IPS-NIHi7 (cell line): ENCODE data around the gene ITK.
"Not testable (repeated sequence)": the region's sequence is repeated elsewhere in the genome, so short reads cannot be mapped to it uniquely, and the experiment has no call there.

ENCODE experiments used
- DNase-seq: peaks from one replicate; pipeline ENCODE4 v3.0.0; 2012; ENCODE audit warnings: mixed read lengths; ENCODE audit errors: extremely low spot score

The ITK gene

DNA sequence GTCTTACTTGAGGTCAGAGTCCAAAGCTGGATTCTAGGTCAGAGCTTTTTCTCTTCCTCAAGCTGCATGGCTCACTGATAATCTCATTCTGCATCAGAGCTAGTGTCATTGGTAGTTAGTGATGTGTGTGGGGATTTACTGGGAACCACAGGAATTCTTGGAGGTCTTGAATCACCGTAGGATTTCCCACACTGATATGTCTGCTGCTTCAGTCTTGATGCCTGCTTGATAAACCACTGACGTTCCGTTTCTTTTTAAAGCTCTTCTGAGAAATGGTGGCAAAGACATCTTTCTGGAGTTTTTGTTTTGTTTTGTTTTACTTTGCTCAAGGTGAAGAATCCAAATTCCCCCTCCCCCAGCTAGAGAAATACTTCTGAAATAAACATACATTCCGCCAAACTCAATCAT lies 13.4 kb upstream of the ITK start:
- no peak for DNase-seq

DNA sequence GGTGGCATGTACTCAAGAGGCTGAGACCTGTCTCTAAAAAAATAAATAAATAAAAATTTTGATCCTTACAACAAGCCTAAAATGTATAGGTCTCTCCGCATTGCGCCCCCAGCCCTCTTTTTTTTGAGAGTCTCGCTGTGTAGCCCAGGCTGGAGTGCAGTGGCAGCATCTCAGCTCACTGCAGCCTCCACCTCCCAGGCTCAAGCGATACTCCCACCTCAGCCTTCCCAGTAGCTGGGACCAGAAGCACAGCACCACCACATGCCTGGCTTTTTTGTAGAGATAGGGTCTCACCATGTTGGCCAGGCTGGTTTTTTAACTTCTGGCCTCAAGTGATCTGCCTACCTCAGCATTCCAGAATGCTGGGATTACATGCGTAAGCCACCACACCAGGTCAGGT lies 12.4 kb upstream of the ITK start:
- no peak for DNase-seq

DNA sequence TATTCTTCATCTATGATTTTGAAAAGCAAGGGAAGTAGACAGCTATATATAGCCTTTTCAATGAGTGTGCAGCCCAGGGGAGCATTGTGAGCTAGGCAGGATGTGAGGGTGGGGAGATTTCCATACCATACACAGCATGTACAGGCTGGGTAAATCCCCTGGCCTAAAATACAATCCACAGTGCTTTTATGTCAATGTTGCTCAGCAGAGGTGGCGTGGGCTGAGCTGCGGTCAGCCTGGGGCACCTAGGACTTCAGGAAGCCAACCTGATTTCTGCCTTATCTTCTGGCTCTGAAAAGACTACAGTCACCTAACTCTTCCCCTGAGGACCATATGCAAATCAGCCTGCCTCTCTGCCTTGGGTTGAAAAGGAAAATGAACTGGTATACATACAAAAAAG lies 8.2 kb upstream of the ITK start:
- DNase-seq, result no peak

DNA sequence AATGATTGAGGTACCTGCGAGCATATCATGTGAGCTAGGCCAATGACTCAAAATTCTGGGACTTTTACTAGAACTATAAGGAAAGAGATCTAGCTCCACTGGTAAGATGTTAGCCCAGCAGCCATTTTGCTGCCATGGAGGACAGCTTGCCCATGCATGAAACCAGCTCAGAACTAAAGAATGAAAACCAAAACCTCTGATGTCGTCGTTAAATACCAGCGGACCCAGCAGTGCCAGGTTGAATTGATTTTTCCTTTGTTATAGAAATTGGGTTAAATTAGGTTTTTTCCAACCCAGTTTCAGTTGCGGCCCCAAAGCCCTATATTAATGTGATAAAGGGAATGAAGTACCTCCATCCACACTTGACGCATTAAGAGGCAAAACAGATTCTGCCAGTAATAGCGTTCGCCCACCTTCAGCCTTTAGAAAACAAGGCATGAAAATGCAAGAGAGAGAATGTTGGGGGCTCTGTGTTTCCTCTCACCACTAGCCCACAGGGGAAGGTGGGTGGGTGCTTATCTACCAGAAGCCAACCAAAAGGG lies 5.5 kb upstream of the ITK start:
- DNase-seq, result no peak

DNA sequence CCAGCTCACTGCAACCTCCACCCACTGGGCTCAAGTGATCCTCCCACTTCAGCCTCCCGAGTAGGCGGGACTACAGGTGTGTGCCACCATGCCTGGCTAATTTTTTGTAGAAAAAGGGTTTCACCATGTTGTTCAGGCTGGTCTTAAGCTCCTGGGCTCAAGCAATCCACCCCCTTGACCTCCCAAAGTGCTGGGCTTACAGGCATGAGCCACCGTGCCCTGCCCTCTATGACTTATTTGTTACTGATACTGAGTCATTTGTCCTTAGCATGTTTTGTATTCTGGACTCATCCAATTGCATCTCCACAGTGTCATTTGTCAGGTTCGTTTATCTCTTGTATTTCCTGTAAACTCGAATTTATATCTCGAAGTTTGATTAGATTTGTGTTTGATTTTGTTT lies 2.7 kb upstream of the ITK start:
- DNase-seq, result no peak

DNA sequence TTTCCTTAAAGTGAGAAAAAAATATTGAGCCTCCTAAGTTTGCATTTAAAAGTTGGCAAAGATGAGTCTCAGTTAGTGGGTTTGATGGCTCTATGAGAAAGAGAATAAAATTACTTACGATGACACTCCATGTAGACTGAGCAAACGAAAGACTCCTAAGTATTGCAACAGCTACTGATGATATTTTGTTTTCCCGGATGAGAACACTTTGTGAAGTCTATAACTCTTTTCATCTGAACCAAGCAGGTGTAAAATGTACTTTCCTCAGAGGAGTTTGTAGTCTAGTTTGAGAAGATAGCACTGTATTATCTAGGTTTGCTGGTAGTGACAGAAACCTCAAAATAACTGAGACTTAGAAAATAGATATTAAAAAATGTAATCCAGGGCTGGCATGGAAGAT lies 1.7 kb upstream of the ITK start:
- DNase-seq, result no peak

DNA sequence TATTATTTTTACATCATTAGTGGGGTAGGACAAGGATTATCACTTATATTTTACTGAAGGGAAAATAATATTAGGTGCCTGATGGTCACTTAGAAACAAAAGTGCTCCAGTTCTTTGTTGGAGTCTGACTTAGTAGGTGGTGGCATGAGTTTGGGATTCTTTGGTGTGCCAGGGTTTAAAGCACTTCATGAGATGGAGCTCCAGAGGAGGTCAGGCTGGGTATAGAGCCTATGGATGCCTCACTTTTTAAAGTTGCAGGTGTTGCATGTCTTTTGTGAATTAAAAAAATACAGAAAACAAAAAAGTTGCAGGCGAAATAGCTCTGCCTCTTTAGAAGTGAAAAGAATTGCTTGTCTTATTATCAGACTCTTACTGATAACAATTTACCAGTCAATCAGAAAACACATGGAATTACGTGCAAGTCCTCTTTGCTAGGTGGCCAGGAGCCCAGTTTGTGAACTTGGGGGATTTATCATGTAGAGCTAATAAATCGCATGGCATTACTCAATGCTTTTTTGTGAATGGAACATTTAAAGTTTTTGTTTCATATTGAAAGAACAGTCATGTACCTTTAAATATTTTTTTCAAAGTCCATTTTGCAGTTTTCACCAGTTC lies 1.6 kb downstream of the ITK start:
- no peak for DNase-seq

DNA sequence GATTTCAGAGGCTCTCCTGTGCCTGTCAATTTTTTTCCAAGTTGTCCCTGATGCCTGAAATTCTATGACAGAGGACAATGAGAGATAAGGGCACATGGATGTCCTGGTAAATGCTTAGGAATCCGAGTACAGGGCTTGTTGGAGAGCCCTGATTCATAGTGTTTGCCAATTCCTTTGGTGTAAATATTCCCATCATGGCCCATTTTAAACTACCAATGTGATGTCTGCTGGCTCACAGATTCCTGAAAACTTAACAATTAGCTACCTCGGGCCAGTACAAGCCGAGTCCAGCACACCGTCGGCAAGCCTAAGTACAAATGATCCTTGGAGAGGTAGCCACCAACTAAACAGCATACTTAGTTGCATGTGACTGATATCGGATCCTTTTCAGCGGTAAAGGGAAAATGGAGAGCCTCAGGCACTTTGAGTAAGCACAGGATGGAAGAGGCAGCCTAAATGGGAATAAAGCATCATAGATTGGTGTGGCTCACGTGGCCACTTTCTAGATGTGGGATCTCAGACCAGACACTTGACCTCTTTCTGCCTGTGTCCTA lies 3.6 kb downstream of the ITK start:
- DNase-seq, result no peak

DNA sequence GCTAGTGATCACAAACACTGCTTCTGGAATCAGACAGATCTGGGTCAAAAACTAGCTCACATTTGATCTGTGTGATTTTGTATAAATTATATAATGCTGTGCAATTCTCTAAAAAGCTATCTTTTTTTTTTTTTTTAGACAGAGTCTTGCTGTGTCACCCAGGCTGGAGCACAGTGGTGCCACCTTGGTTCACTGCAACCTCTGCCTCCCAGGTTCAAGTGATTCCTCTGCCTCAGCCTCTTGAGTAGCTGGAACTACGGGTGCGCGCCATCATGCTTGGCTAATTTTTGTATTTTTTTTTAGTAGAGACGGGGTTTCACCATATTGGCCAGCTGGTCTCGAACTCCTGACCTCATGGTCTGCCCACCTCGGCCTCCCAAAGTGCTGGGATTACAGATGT lies 4.5 kb downstream of the ITK start:
- not testable (repeated sequence) for DNase-seq

DNA sequence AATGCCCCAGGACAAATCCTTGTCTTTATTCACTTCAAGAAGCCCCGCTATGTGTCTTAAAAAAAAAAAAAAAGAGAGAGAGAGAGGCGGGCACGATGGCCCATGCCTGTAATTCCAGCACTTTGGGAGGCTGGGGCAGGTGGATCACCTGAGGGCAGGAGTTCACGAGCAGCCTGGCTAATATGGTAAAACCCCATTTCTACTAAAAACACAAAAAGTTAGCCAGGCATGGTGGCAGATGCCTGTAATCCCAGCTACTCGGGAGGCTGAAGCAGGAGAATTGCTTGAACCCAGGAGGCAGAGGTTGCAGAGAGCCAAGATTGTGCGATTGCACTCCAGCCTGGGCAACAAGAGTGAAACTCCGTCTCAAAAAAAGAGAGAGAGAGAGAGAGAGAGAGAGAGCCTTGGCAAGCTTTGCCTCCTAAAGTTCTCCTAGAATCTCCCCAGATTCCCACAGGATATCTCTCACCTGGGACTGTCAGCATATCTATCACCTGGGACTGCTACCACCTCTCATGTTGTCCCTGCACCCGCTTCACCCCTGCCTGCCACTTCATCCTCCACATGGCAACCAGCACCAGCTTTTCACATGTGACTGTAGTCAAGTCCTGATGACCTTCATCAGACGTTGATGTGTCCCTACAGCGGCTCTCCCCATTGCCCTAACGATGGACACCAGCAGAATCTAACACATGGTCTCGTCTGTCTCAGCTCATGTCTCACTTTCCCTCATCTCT lies 5.8 kb downstream of the ITK start:
- DNase-seq, result no peak

DNA sequence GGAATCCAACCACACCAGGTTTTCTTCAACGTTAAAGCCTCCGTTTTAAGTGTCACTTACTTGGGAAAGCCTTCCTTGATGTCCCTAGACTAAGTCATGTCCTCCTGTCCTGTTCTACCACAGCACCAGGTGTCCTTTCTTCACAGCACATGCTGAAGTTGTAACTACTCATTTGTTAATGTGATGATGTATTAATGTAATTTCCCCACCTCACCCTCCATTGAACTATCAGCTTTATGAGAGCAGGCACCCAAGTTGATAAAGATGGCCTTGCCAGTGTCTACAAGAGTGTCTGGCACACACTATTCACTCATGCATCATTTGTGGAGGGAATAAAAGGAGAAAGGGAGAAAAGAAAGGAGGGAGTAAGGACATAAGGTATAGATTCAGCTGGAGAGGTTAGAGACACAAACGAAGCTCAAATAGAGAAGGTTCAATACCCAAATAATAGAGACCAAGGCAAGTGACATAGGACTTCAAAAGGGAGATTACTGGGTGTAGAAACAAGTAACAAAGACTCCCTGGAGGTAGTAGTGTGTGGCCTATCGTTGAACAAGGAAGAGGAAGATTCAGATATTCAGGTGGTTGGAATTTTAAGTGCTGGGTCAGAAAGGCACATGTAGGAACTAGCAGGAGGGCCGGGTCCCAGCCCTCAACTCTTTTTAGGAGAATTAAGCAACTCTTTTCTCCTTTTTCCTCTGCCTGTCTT lies 6.6 kb downstream of the ITK start:
- no peak for DNase-seq

DNA sequence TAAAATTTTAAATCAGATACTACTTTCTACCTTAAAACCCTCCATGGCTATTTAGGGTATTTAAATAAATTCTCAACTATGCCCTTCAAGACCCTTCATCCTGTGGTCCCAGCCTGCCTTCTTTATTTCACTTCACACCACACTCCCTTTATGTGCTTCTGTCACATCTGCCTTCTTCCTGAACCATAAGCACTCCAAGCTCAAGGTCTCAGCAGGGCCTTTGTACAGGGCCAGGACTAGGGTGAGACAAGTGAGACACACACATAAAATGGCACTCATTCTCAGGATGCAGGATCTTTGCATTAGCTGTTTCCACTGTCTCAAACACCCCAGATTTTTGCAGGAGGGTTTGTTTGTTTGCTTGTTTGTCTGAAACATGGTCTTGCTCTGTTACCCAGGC lies 7.6 kb downstream of the ITK start:
- no peak for DNase-seq

DNA sequence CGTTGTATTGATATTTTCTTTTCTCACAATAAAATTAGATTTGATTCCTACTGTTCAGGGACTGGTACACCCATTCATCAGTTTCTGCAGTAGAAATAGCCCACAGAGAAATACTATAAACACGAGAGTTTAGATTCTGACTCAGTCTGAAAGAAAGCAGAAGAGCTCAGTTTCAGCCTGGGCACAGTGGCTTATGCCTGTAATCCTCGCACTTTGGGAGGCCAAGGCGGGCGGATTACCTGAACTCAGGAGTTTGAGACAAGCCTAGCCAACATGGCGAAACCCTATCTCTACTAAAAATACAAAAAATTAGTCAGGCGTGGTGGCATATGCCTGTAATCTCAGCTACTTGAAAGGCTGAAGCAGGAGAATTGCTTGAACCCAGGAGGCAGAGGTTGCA lies 8.6 kb downstream of the ITK start:
- no peak for DNase-seq

DNA sequence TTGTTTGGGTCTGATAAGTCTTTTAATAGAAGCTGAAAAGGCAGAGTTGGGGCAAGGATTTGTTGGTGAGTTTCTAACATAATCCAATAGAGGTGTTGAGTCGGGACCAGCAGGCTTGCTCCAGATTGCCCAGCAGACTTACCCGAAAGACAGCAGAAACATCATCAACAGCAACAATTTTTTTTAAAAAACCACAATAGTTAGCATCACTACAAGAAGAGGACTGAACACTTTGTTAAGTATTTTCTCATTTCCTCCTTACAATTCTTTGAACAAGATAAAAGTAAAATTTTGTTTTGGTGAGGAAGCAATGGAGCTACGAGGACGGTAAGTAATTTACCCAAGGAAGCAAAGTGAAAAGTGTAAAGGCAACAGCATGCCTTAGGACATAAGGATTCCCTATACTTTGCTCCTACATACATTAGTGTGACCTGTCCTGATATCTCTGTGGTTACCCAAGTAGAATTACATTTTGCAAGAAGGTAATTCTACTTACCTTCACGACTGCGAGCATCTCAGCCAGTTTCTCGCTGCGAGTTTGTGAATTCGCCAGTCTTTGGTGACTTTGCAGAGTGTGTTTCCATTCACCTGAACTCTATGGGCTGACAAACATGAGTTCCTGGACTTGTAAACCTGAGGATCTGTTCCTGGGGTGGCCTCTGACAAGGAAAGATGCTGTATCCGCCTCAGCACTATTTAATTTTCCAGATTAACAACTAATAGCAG lies 13.2 kb downstream of the ITK start:
- no peak for DNase-seq

DNA sequence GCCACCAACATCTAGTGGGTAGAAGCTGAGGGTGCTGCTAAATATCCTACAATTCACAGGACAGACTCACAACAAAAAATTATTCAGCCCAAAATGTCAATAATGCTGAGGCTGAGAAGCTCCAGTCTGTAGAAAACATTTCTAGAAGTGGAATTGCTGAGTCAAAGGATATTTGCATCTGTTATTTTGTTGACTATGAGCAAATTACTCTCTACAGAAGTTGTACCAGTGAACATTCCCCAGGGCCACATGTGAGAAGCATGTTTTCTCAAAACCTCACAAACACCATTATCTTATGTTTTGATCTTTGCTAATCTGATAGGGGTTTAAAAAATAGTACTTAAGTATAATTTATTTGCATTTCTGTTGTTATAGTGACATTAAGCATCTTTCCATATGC lies 15.4 kb downstream of the ITK start:
- DNase-seq, result no peak

DNA sequence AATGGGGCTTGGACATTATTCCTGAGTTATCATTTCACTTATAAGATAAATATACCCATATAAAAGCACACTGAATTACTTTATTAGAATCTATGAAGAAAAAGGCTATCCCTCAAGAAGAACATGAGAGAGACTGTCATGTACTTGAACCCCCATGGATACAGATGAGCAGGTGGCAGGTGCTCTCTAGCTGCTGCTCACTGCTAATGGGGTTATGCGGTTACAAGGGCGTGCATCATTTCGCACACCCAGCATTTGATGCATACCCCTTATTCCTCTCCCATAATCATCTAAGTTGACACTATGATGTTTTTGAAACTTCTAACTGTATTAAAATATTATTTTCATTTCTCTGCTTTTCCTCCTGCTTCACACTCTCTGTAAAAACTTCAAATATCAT lies 16.4 kb downstream of the ITK start:
- DNase-seq, result no peak

DNA sequence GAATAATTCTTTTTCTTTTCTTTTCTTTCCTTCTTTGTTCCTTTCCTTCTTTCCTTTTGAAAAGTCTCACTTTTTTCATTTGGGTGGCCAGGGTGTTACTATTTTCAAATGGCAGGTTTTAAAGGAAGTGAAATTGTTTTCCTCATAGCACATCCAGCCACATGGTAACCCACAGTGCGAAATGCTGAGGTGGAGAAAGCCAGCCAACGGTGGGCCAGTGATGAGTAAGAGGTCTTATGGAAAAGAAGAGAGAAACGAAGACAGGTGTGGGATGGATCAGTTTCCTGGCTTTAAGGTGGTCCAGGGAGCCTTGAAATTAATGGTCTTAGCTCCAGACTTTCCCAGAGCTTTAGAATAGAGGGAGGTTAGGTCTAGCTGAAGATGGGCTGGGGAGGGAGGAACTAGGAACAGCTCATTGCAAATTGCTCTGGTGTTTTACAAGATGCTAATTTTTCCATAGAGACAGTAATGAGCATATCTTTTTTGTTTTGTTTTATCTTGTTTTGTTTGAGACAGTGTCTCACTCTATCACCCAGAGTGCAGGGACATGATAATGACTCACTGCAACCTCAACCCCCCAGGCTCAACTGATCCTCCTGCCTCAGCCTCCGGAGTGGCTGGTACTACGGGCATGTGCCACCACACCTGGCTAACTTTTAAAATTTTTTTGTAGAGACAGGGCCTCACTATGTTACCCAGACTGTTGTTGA lies 17.8 kb downstream of the ITK start:
- no peak for DNase-seq

DNA sequence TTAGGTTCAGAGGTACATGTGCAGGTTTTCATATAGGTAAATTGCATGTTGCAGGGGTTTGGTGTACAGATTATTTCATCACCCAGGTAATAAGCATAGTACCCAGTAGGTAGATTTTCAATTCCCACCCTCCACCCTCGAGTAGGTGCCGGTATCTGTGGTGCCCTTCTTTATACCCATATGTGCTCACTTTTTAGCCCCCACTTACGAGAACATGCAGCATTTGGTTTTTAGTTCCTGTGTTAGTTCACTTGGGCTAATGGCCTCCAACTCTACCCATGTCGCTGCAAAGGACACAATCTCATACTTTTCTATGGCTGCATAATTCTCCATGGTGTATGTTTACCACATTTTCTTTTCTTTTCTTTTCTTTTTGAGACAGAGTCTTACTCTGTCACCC lies 21.2 kb downstream of the ITK start:
- no peak for DNase-seq

DNA sequence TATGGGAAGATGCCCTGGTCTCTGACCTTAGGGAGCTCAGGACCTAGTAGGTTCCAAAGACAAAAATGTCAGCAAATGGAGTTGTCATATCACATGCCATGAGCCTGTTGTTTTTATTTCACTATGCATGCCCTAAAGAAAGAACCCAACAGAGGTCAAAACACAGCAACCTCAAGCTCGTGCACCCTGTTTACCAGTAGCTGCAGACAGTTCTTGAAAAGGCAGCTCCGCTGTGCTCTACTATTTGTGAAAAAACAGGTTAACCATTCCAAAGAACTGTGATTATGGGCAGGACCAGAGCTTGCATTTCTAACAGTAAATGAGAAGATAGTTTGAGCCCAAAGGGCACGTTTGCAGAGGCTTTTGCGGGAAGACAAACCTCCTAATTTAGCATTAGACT lies 22.8 kb downstream of the ITK start:
- DNase-seq, result no peak

DNA sequence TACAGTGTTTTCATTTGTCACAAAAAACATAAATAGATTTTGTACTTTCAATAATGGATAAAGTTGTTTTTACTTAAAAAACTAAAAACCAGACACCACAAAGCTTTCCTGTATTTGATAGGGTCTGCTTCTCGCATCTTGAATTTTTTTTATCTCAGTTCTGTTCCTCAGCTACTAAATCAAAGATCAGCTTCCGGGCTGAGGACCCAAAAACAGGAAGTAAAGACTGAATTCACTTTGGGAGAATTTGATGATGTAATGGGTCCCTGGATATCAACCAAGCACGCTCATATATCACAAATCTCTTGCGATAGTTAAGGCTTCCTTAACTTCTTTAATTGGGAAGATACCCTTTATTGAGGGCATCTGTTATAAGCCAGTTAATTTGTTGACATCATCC lies 24.1 kb downstream of the ITK start:
- DNase-seq, result no peak

DNA sequence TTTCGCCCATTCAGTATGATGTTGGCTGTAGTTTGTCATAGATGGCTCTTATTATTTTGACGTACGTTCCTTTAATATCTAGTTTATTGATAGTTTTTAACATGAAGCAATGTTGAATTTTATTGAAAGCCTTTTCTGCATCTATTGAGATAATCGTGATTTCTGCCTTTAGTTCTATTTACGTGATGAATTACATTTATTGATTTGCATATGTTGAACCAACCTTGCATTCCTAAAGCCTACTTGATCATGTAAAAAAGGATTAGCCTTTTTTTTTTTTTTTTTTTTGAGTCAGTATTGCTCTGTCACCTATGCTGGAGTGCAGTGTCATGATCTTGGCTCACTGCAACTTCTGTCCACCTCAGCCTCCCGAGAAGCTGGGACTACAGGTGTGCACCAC lies 25.1 kb downstream of the ITK start:
- no peak for DNase-seq
